Measurements from ENCODE around the gene DOP1B. TPM values are rescaled to one million over a fixed set of nuclear protein-coding genes. Genes with fewer than 3 reads are reported as not detected.

DOP1B gene
- total and polyA plus RNA-seq, 7 experiments from 2014 or later = 3.8 to 34.0 (median 13.1) TPM

DNA sequence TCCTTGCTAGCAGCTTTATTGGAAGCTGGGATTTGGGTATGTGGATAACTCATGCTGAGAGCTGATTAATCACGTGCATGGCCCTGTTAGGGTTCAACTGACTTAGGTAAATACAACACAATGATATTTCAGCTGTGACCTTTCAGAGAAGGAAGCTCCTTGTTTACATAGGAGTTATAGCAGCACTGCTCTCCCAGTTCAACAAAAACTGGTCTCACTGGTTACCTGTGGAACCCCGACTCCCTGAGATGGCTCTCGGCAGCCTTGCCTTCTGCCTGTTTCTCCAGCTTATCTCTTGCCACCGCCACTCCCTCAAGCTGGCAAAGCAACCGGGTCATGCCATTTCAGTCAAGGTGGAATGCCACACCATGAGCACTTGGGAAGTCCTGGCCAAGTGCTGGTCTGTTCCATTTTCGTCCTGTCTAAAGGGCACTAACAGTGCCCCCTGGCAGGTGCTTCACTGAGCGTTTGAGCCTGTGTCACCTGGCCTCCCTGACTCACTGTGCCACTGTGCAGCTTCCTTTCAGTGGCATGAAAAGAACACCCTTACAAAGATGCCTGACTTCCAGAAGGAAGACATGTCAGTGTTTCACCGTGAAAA lies 31.6 kb downstream of the DOP1B start:
- DNase-seq = no peak
- Mint-ChIP-seq H3K27ac (peak overlapping the region in 7 of 9 donors; percentile 1 to 56 (median 23)), H3K4me1 (peaks cover 9 to 22% (median 12%) of the 10 kb centered on the region in 7 donors), H3K36me3 (peaks cover 4 to 20% (median 6%) of the 10 kb centered on the region in 5 donors), H3K27me3 (no peaks in the 10 kb centered on the region), H3K9me3 (no peaks in the 10 kb centered on the region), H3K4me3 (no peak overlapping the region)
- Histone ChIP-seq H3K4me1 (ENCODE audit: control insufficient read depth in 2 of 2, insufficient read depth in 2 of 2, low read length in 2 of 2) (no peaks in the 10 kb centered on the region), H3K4me3 (ENCODE audit: low read length) (no peak overlapping the region), H3K27me3 (ENCODE audit: control insufficient read depth in 2 of 2, insufficient read depth in 2 of 2, low read length in 2 of 2) (no peaks in the 10 kb centered on the region), H3K9me3 (ENCODE audit: control insufficient read depth in 2 of 3, low read length in 3 of 3) (no peaks in the 10 kb centered on the region), H3K36me3 (ENCODE audit: control insufficient read depth in 2 of 3, insufficient read depth in 3 of 3, low read length in 3 of 3) (peaks cover 0 to 9% (median 4%) of the 10 kb centered on the region in 3 experiments), H3K27ac (ENCODE audit: low read depth, low read length) (no peak overlapping the region)
- ChIA-PET CTCF (interaction anchor here (0.6 kb wide), 1 partner anchor 15 kb away, joined by 5 read pairs; no protein-coding TSS in a partner anchor), POLR2A (interaction anchor here (0.7 kb wide), 1 partner anchor 14 kb away, joined by 3 read pairs; no protein-coding TSS in a partner anchor)
- no peak for ATAC-seq
- intact Hi-C loops (cut with micrococcal nuclease) = loop anchor here in 1 of 2 donors (5.0 kb wide), 1 partner anchor 36 kb away; no protein-coding TSS in a partner anchor

DNA sequence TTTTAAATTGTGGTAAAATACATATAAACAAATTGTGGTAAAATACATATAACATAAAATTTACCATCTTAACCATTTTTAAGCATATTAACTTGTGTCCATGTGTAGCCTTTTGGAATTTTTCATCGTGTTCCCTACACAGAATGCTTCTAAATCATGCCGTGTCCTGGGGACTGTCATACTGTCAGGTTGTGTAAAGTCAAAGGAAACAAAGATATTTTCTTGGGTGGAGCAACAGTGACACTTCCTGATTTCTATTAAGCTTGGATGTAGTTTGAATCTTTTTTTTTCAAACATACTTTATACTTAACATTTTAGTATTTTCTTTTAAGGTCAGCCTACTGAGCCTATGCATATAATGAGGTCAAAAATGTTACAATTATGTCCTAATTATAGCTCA lies 32.3 kb downstream of the DOP1B start:
- H3K36me3 ChIP-seq (ENCODE audit: control insufficient read depth in 2 of 3, insufficient read depth in 3 of 3, low read length in 3 of 3) = peaks cover 0 to 5% (median 4%) of the 10 kb centered on the region in 3 experiments
- intact Hi-C loops (cut with micrococcal nuclease) = loop anchor here in 1 of 2 donors (5.0 kb wide), 1 partner anchor 37 kb away; no protein-coding TSS in a partner anchor
- H3K4me1 ChIP-seq (ENCODE audit: control insufficient read depth in 2 of 2, insufficient read depth in 2 of 2, low read length in 2 of 2) = no peaks in the 10 kb centered on the region
- H3K4me3 ChIP-seq (ENCODE audit: low read length) = no peak overlapping the region
- ChIA-PET CTCF (interaction anchor here (0.6 to 1.0 kb wide), 2 partner anchors 19 to 71 kb away, joined by 3 to 4 read pairs; no protein-coding TSS in a partner anchor), POLR2A (no interaction called here)
- DNase-seq (no peak), ATAC-seq (no peak)
- H3K27me3 ChIP-seq (ENCODE audit: control insufficient read depth in 2 of 2, insufficient read depth in 2 of 2, low read length in 2 of 2) = no peaks in the 10 kb centered on the region
- Mint-ChIP-seq H3K9me3 (no peaks in the 10 kb centered on the region), H3K4me1 (peaks cover 9 to 22% (median 12%) of the 10 kb centered on the region in 7 donors), H3K36me3 (peaks cover 4 to 20% (median 6%) of the 10 kb centered on the region in 5 donors), H3K27ac (peak overlapping the region in 3 of 9 donors; percentile 17 to 34 (median 23)), H3K27me3 (no peaks in the 10 kb centered on the region), H3K4me3 (no peak overlapping the region)
- no peak overlapping the region for H3K27ac ChIP-seq (ENCODE audit: low read depth, low read length)
- H3K9me3 ChIP-seq (ENCODE audit: control insufficient read depth in 2 of 3, low read length in 3 of 3) = no peaks in the 10 kb centered on the region

DNA sequence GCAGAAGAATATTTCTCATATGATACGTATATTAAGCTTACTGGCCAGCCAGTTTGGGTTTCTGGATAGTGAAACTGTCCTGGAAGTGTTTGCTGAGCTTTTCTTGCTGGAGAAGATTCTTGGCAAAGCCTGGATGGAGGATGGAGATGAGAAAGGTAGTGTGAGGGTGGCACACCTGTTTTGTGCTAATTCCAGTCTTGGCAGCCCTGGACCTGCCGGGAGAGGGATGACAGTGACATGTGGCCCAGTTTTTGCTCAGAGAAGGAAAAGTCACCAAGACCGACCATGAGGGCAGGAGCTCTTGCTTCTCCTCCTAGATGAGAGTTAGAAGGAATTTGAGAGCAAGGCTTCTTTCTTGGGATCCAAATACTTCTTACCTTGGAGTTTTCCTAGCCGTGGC lies 34.1 kb downstream of the DOP1B start:
- ChIA-PET POLR2A (no interaction called here), CTCF (interaction anchor here (0.9 kb wide), 1 partner anchor 38 kb away, joined by 3 read pairs; no protein-coding TSS in a partner anchor)
- no peak for ATAC-seq

GRCh38 chr21:36193200-36193599 lies 36.6 kb downstream of the DOP1B start:
- CTCF ChIA-PET = no interaction called here
- Mint-ChIP-seq H3K9me3 (no peaks in the 10 kb centered on the region), H3K27me3 (no peaks in the 10 kb centered on the region), H3K4me3 (no peak overlapping the region), H3K27ac (no peak overlapping the region), H3K36me3 (peaks cover 5 to 21% (median 10%) of the 10 kb centered on the region in 5 donors), H3K4me1 (peaks cover 6 to 13% (median 9%) of the 10 kb centered on the region in 7 donors)
- Histone ChIP-seq H3K27me3 (ENCODE audit: control insufficient read depth in 2 of 2, insufficient read depth in 2 of 2, low read length in 2 of 2) (no peaks in the 10 kb centered on the region), H3K36me3 (ENCODE audit: control insufficient read depth in 2 of 3, insufficient read depth in 3 of 3, low read length in 3 of 3) (no peaks in the 10 kb centered on the region), H3K4me3 (ENCODE audit: low read length) (no peak overlapping the region), H3K4me1 (ENCODE audit: control insufficient read depth in 2 of 2, insufficient read depth in 2 of 2, low read length in 2 of 2) (no peaks in the 10 kb centered on the region), H3K9me3 (ENCODE audit: control insufficient read depth in 2 of 3, low read length in 3 of 3) (no peaks in the 10 kb centered on the region), H3K27ac (ENCODE audit: low read depth, low read length) (no peak overlapping the region)
- intact Hi-C loops (cut with micrococcal nuclease) = no loop called here
- ATAC-seq (no peak), DNase-seq (no peak)
- POLR2A ChIA-PET = no interaction called here

More for the DNA sequence above, 34.1 kb downstream of the DOP1B start:
- no peaks in the 10 kb centered on the region for H3K4me1 ChIP-seq (ENCODE audit: control insufficient read depth in 2 of 2, insufficient read depth in 2 of 2, low read length in 2 of 2)
- H3K36me3 ChIP-seq (ENCODE audit: control insufficient read depth in 2 of 3, insufficient read depth in 3 of 3, low read length in 3 of 3) = no peaks in the 10 kb centered on the region
- no peak for DNase-seq
- Mint-ChIP-seq H3K27me3 (no peaks in the 10 kb centered on the region), H3K4me1 (peaks cover 7 to 15% (median 11%) of the 10 kb centered on the region in 7 donors), H3K4me3 (no peak overlapping the region), H3K27ac (no peak overlapping the region), H3K9me3 (no peaks in the 10 kb centered on the region), H3K36me3 (peaks cover 4 to 14% (median 6%) of the 10 kb centered on the region in 5 donors)
- no peak overlapping the region for H3K4me3 ChIP-seq (ENCODE audit: low read length)
- H3K27ac ChIP-seq (ENCODE audit: low read depth, low read length) = no peak overlapping the region
- no peaks in the 10 kb centered on the region for H3K27me3 ChIP-seq (ENCODE audit: control insufficient read depth in 2 of 2, insufficient read depth in 2 of 2, low read length in 2 of 2)
- H3K9me3 ChIP-seq (ENCODE audit: control insufficient read depth in 2 of 3, low read length in 3 of 3) = no peaks in the 10 kb centered on the region
- intact Hi-C loops (cut with micrococcal nuclease) = no loop called here

DNA sequence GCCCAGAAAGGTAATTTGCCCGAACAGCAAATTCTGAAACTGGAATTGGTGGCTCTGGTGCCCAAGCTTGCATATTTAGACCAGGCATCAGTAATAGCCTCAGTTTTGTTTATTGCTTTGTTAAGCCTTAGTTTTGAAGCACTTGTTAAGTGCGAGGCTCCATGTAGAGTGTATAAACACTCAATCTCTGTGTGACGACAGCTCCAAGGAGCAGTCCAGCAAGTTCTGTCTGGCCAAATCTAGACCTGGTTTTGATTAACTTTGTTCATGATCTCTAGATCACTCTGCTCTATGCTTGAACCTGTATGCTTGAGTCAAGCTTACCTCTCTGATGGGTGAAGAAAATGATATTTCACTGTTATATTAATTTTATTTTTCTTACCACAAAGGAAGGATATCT lies 37.4 kb downstream of the DOP1B start:
- Mint-ChIP-seq H3K27ac (no peak overlapping the region), H3K4me3 (no peak overlapping the region), H3K36me3 (peaks cover 8 to 19% (median 14%) of the 10 kb centered on the region in 5 donors), H3K9me3 (no peaks in the 10 kb centered on the region), H3K4me1 (peaks cover 0 to 6% (median 1%) of the 10 kb centered on the region in 7 donors), H3K27me3 (no peaks in the 10 kb centered on the region)
- Histone ChIP-seq H3K9me3 (ENCODE audit: control insufficient read depth in 2 of 3, low read length in 3 of 3) (no peaks in the 10 kb centered on the region), H3K4me1 (ENCODE audit: control insufficient read depth in 2 of 2, insufficient read depth in 2 of 2, low read length in 2 of 2) (no peaks in the 10 kb centered on the region), H3K4me3 (ENCODE audit: low read length) (no peak overlapping the region), H3K27ac (ENCODE audit: low read depth, low read length) (no peak overlapping the region), H3K27me3 (ENCODE audit: control insufficient read depth in 2 of 2, insufficient read depth in 2 of 2, low read length in 2 of 2) (no peaks in the 10 kb centered on the region), H3K36me3 (ENCODE audit: control insufficient read depth in 2 of 3, insufficient read depth in 3 of 3, low read length in 3 of 3) (peaks cover 0 to under 1% (median 0%) of the 10 kb centered on the region in 3 experiments)
- ATAC-seq (no peak), DNase-seq (no peak)
- POLR2A ChIA-PET = no interaction called here
- intact Hi-C loops (cut with micrococcal nuclease) = no loop called here
- CTCF ChIA-PET = interaction anchor here (0.7 kb wide), 2 partner anchors 12 to 33 kb away, joined by 3 to 5 read pairs; no protein-coding TSS in a partner anchor

GRCh38 chr21:36195613-36196012 lies 39.0 kb downstream of the DOP1B start:
- Mint-ChIP-seq H3K4me1 (peaks cover 0 to 6% (median 0%) of the 10 kb centered on the region in 7 donors), H3K4me3 (no peak overlapping the region), H3K27ac (no peak overlapping the region), H3K36me3 (peaks cover 8 to 31% (median 18%) of the 10 kb centered on the region in 5 donors), H3K27me3 (no peaks in the 10 kb centered on the region), H3K9me3 (no peaks in the 10 kb centered on the region)
- CTCF ChIA-PET = no interaction called here
- DNase-seq (no peak), ATAC-seq (no peak)
- no peaks in the 10 kb centered on the region for H3K9me3 ChIP-seq (ENCODE audit: control insufficient read depth in 2 of 3, low read length in 3 of 3)
- intact Hi-C loops (cut with micrococcal nuclease) = no loop called here
- no peaks in the 10 kb centered on the region for H3K4me1 ChIP-seq (ENCODE audit: control insufficient read depth in 2 of 2, insufficient read depth in 2 of 2, low read length in 2 of 2)
- no peak overlapping the region for H3K27ac ChIP-seq (ENCODE audit: low read depth, low read length)
- POLR2A ChIA-PET = no interaction called here
- peaks cover 0 to 7% (median 0%) of the 10 kb centered on the region in 3 experiments for H3K36me3 ChIP-seq (ENCODE audit: control insufficient read depth in 2 of 3, insufficient read depth in 3 of 3, low read length in 3 of 3)
- H3K4me3 ChIP-seq (ENCODE audit: low read length) = no peak overlapping the region
- H3K27me3 ChIP-seq (ENCODE audit: control insufficient read depth in 2 of 2, insufficient read depth in 2 of 2, low read length in 2 of 2) = no peaks in the 10 kb centered on the region
